HG03378 (cell line): ENCODE measurements around the gene RBL2.
"Not testable (repeated sequence)": the region's sequence is repeated elsewhere in the genome, so short reads cannot be mapped to it uniquely, and the experiment has no call there.

Source experiments
- ATAC-seq: cut with Tn5 transposase; IDR thresholded peaks from one replicate; pipeline ENCODE4 v1.9.1; 2021; ENCODE audit warnings: mild to moderate bottlenecking, moderate library complexity; ENCODE audit not compliant: unreplicated experiment

RBL2 gene

GRCh38 chr16:53529513-53529912 is 95.2 kb downstream of the RBL2 start:
- no peak for ATAC-seq

- ATAC-seq: no peak
Measured at GRCh38 chr16:53530046-53530445, 95.8 kb downstream of the RBL2 start.

- ATAC-seq: no peak
Measured at GRCh38 chr16:53530741-53531140, 96.5 kb downstream of the RBL2 start.

GRCh38 chr16:53534206-53534605 is 99.9 kb downstream of the RBL2 start:
- ATAC-seq: no peak

GRCh38 chr16:53537626-53538025 is 103.4 kb downstream of the RBL2 start:
- no peak for ATAC-seq

GRCh38 chr16:53539346-53539745 is 105.1 kb downstream of the RBL2 start:
- not testable (repeated sequence) for ATAC-seq

- ATAC-seq: not testable (repeated sequence)
Measured at GRCh38 chr16:53539759-53540718, 105.8 kb downstream of the RBL2 start.
